Fibroblast of skin of scalp (primary cell): Measurements from ENCODE around the gene MTCH2.

Experiments
- DNase-seq: peaks from one replicate; pipeline ENCODE4 v3.0.0-alpha.2; 2013

MTCH2 gene

DNA sequence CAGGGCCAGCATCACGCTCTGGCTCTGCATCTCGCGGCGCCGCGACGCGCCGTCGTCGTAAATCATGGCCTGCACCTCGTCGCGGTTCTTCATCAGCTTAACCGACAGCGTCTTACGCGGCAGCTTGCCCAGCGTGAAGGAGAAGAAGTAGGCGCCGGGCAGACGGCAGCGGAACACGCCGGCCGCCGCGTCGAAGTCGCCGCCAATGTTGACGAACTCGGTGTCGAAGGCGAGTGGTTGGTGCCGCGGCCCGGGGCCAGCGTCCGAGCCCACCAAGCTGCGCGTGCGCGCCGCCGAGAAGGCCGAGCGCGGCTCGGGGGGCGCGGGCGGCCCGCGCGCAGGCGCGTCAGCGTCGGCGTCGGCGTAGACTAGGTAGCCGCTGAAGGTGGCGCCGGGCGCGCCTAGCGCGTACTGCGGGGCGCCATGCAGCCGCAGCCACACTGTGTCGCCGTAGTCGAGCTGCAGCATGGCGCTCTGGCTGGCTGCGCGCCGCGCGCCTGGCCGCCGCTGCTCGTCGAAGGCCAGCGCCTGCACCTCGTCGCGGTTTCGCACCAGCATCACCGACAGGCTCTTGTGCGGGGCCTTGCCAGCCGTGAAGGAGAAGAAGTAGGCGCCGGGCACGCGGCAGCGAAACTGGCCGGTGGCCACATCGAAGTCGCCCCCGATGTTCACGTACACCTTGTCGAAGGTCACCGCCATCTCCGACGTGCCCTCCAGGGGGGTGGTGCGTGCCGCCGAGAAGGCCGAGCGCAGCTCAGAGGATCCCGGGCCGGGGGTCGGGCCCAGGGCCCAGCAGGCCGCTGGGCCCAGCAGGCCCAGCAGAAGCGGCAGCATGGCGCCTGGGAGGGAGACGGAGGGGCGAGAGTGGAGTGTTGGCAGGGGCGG lies 52.1 kb downstream of the MTCH2 start:
- DNase-seq = peak; percentile 38

DNA sequence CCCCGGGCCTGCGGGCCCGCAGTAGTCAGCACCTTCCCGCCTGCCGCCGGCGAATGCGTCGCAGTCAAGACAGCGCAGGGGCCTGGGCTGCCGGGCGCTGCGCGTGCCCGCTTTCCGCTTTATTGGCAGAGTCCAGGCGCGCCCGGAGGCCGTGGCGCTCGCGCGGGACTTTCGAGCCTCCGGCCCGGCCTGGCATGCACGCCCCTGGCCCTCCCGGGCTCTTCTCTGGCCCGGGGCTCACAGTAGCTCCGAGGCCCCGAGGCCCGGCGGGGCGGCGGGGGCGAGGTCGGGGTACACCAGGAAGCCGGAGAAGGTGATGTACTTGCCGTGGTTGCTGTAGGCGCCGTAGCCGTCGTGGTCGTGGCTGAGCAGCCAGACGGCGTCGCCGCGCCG lies 52.8 kb downstream of the MTCH2 start:
- no peak for DNase-seq

- no peak for DNase-seq
Measured at GRCh38 chr11:47589118-47589517, 53.2 kb downstream of the MTCH2 start.

DNA sequence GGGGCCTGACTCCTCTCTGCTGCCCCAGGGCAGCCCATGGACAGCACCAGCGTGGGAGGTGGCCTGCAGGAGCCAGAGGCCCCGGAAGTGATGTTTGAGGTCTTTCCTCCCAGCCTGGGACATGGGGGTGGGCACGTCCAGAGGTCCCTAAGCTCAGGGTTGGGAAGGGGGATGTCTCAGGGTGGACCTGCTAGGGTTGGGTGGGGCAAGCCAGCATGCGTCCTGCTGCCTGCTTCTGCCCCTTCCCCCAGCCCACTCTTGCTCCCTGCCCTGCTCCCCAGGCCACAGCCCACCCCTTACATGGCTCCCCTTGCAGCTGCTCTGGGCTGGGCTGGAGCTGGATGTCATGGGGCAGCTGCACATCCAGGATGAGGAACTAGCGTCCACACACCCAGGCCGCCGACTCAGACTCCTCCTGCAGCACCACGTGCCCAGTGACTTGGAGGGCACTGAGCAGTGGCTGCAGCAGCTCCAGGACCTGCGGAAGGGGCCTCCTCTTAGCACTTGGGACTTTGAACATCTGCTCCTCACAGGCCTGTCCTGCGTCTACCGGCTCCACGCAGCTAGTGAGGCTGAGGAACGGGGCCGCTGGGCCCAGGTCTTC lies 54.5 kb downstream of the MTCH2 start:
- no peak for DNase-seq

GRCh38 chr11:47587039-47587716 lies 55.2 kb downstream of the MTCH2 start:
- no peak for DNase-seq

DNA sequence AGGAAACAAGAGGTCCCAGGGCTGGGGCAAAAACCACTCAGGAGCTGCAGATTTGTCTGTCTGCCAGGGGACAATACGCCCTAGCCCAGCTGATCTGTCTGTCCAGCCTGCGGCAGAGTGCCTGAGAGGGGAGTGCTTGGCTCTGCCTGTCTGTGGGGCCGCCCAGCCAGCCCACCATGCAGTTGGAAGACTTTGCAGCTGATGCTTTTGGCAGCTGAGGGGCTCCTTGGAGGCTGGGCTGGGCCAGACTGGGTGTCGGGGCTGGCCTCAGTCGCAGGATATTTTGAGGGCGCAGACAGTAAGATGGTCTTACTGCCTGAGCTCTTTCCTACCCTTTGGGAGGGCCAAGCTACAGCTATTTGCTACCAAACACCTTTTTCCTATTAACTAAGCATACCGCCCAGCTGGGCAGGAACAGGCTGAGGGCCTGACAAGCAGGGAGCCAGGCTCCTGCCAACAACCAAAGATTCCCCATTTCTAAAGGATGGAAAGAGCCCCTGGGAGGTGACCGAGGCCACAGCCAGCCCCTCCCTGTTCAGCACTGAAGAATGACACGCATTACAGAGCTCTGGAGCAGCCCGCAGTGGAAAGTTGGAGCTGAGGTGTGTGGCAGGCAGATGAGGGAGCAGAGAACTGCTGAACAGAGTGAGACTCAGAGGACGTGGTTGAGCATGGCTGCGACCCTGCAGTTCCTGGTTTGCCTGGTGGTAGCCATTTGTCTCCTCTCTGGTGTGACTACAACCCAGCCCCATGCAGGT lies 56.1 kb downstream of the MTCH2 start, which contains the start of gene FAM180B:
FAM180B (plus strand) TSS at position 581 of the 758 bp plus-strand sequence; CDS start at position 672, 91 bp downstream.
- DNase-seq = no peak

GRCh38 chr11:47583844-47584243 lies 58.5 kb downstream of the MTCH2 start:
- DNase-seq = no peak

DNA sequence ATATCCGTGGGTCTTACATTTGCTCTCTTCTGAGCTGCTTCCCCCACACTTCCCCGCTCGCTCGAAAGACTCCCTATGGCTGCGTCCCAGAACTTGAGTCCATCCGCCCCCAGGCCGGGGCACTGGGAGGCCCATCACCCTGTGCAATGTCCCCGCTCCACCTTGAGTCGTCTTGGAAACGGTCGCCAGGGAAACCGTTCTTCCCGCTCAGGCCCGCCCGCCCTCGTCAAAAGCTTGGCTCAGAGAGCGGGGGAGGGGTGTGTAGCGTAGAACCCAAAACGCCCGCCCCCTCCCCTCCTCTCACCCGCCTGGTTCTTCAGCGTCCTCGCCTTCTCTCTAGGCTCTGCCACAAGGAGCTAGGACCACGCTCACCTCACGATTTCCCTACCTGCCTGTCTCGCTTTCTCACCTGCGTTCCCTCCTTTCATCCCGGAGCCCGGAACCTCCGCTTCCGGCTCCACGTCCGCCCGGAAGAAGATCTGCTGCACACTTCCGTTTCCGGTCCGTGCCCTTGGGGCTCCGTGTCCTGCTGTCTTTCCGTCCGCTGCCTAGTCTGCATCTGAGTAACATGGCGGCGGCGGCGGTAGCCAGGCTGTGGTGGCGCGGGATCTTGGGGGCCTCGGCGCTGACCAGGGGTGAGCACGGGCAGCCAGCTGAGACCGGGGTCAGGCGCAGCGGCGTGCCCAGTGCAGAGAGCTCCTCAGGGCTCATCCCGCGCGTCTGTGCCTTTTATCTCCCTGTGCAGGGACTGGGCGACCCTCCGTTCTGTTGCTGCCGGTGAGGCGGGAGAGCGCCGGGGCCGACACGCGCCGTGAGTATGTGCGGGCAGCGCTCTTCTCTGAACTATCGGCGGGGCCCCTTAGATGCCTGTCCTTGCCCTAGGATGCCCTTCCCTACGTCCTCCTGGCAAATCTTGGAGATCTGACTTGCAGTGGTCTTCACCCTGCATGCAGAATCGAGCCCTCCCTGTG lies 63.5 kb downstream of the MTCH2 start, which contains the start of the genes KBTBD4 and NDUFS3:
KBTBD4 (minus strand) TSS at position 447 of the 971 bp plus-strand sequence; CDS start at position 428, 19 bp downstream.
NDUFS3 (plus strand) TSS at position 551 of the 971 bp plus-strand sequence; CDS start at position 569, 18 bp downstream.
- peak; percentile 88 for DNase-seq

DNA sequence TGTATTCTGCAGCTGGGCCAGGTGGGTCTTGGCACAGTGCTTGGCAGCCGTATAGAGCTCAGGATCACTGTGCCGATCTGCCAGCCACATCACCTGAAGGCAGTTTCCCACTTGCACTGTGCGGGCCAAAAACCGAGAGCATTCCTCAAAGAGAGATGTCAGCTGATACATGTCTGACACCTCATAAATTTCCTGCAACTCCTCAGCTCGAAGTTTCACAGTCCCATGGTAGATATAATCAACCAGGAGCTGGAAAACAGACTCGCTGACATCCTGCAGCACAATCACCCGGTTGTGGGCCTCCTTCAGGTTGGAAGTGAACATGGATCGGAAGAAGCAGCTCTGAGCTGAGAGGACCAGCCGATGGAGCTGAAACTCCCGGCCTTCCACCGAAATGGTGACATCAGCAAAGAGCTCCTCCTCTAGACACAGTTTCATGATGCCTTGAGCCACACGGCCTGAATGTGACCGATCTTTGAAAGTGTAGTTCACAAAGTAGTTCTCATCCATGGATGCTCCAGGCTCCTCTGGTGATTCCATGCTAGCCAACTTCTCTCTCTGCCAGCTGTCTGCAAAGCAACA lies 64.8 kb downstream of the MTCH2 start:
- DNase-seq = no peak

GRCh38 chr11:47573321-47573720 lies 69.0 kb downstream of the MTCH2 start:
- no peak for DNase-seq

DNA sequence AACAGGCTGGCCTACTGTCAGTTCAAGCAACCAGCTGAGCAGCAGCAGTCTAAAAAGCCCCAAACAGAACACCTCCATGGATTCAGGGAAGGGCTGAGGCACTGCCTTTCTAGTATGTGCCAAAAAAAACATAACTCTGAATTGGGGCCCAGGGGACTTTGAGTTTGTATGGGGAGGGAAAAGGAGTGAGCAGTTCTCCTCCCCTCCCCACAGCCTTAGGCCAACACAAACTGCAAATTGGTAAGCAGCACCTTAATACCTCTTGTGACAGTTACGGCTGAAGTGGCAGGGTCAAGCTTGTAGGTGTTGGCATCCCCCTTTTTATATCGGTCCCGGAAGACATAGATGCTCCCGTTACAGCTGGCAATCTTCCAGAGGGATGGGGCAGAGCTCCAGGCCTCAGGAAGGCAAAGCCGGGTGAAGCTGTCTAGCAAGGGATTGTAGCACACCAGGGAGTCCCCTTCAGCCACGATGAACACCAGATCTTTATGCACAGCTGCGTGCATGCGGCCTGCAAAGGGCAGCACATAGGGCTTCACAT lies 69.6 kb downstream of the MTCH2 start:
- no peak for DNase-seq

- peak; percentile 43 for DNase-seq
Measured at GRCh38 chr11:47571895-47572294, 70.5 kb downstream of the MTCH2 start.

GRCh38 chr11:47571357-47571729 lies 71.0 kb downstream of the MTCH2 start:
- DNase-seq = no peak

- DNase-seq = no peak
Measured at GRCh38 chr11:47570651-47571356, 71.6 kb downstream of the MTCH2 start.

DNA sequence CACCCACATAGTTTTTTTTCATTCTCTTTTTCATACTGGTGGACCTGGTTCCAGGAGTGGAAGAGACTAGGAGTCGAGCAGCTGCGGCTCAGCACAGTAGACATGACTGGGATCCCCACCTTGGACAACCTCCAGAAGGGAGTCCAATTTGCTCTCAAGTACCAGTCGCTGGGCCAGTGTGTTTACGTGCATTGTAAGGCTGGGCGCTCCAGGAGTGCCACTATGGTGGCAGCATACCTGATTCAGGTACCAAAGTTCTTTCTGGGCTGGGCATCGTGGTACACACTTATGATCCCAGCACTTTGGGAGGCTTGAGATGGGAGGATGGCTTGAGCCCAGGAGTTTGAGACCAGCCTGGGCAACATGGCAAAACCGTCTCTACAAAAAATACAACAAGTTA lies 72.7 kb downstream of the MTCH2 start:
- no peak for DNase-seq
